ENCODE measurements around the gene RAD51AP1. TPM values are rescaled to one million over a fixed set of nuclear protein-coding genes. Genes with fewer than 3 reads are reported as not detected.
A peak's percentile ranks its signal among the peaks of the same experiment; 100 is the strongest.
"Not testable (repeated sequence)": the region's sequence is repeated elsewhere in the genome, so short reads cannot be mapped to it uniquely, and the experiment has no call there.

The RAD51AP1 gene
- total RNA-seq, 1 donor from 2014 or later, result 12.5 TPM

GRCh38 chr12:4518106-4518728 lies 20.5 kb upstream of the RAD51AP1 start:
- Mint-ChIP-seq H3K4me3 (ENCODE audit: unreplicated experiment) (no peak overlapping the region), H3K9me3 (ENCODE audit: unreplicated experiment) (no peaks in the 10 kb centered on the region), H3K36me3 (ENCODE audit: low read depth, unreplicated experiment) (peaks cover 6% of the 10 kb centered on the region), H3K27me3 (ENCODE audit: unreplicated experiment) (no peaks in the 10 kb centered on the region), H3K4me1 (ENCODE audit: unreplicated experiment) (no peaks in the 10 kb centered on the region), H3K27ac (ENCODE audit: unreplicated experiment) (peak overlapping the region; percentile 30)
- no peak for TF ChIP-seq CTCF (IDR thresholded peaks at IDR 0.05; ENCODE audit: unreplicated experiment)
- no peak for DNase-seq (ENCODE audit: low spot score)

- DNase-seq (ENCODE audit: low spot score); H3K4me3 Mint-ChIP-seq (ENCODE audit: unreplicated experiment); H3K4me1 Mint-ChIP-seq (ENCODE audit: unreplicated experiment); H3K27me3 Mint-ChIP-seq (ENCODE audit: unreplicated experiment); H3K9me3 Mint-ChIP-seq (ENCODE audit: unreplicated experiment); H3K27ac Mint-ChIP-seq (ENCODE audit: unreplicated experiment); H3K36me3 Mint-ChIP-seq (ENCODE audit: low read depth, unreplicated experiment): not testable (repeated sequence)
Observed at GRCh38 chr12:4523443-4523842, 15.2 kb upstream of the RAD51AP1 start.

GRCh38 chr12:4526923-4527546 lies 11.7 kb upstream of the RAD51AP1 start:
- H3K36me3 Mint-ChIP-seq (ENCODE audit: low read depth, unreplicated experiment), result peaks cover 11% of the 10 kb centered on the region
- H3K4me1 Mint-ChIP-seq (ENCODE audit: unreplicated experiment), result no peaks in the 10 kb centered on the region
- no peaks in the 10 kb centered on the region for H3K27me3 Mint-ChIP-seq (ENCODE audit: unreplicated experiment)
- no peak for DNase-seq (ENCODE audit: low spot score)
- no peaks in the 10 kb centered on the region for H3K9me3 Mint-ChIP-seq (ENCODE audit: unreplicated experiment)
- H3K27ac Mint-ChIP-seq (ENCODE audit: unreplicated experiment), result no peak overlapping the region
- peak; percentile 92 for TF ChIP-seq CTCF (IDR thresholded peaks at IDR 0.05; ENCODE audit: unreplicated experiment)
- H3K4me3 Mint-ChIP-seq (ENCODE audit: unreplicated experiment), result no peak overlapping the region

- DNase-seq (ENCODE audit: low spot score), result no peak
- no peaks in the 10 kb centered on the region for H3K27me3 Mint-ChIP-seq (ENCODE audit: unreplicated experiment)
- no peaks in the 10 kb centered on the region for H3K4me1 Mint-ChIP-seq (ENCODE audit: unreplicated experiment)
- H3K36me3 Mint-ChIP-seq (ENCODE audit: low read depth, unreplicated experiment), result peaks cover 4% of the 10 kb centered on the region
- H3K27ac Mint-ChIP-seq (ENCODE audit: unreplicated experiment), result no peak overlapping the region
- H3K4me3 Mint-ChIP-seq (ENCODE audit: unreplicated experiment), result no peak overlapping the region
- no peak for TF ChIP-seq CTCF (IDR thresholded peaks at IDR 0.05; ENCODE audit: unreplicated experiment)
- H3K9me3 Mint-ChIP-seq (ENCODE audit: unreplicated experiment), result no peaks in the 10 kb centered on the region
Observed at GRCh38 chr12:4530160-4530559, 8.5 kb upstream of the RAD51AP1 start.

- H3K4me1 Mint-ChIP-seq (ENCODE audit: unreplicated experiment), result no peaks in the 10 kb centered on the region
- no peak overlapping the region for H3K27ac Mint-ChIP-seq (ENCODE audit: unreplicated experiment)
- H3K9me3 Mint-ChIP-seq (ENCODE audit: unreplicated experiment), result no peaks in the 10 kb centered on the region
- no peak overlapping the region for H3K4me3 Mint-ChIP-seq (ENCODE audit: unreplicated experiment)
- H3K27me3 Mint-ChIP-seq (ENCODE audit: unreplicated experiment), result no peaks in the 10 kb centered on the region
- no peak for TF ChIP-seq CTCF (IDR thresholded peaks at IDR 0.05; ENCODE audit: unreplicated experiment)
- no peak for DNase-seq (ENCODE audit: low spot score)
- peaks cover 4% of the 10 kb centered on the region for H3K36me3 Mint-ChIP-seq (ENCODE audit: low read depth, unreplicated experiment)
Observed at GRCh38 chr12:4530982-4531586, 7.6 kb upstream of the RAD51AP1 start.
